NCI-H1092 treated with DMSO at 0.1 percent for 48 hours (cell line): ENCODE measurements around the gene APOO.
A peak's percentile ranks its signal among the peaks of the same experiment; 100 is the strongest.

Experiments used
- DNase-seq: peaks from one replicate; lab custom pipeline; 2025; lab: John Stamatoyannopoulos, UW

APOO gene

GRCh38 chrX:23819385-23820234 is 88.1 kb downstream of the APOO start:
- no peak for DNase-seq

- DNase-seq, result no peak
Measured at GRCh38 chrX:23817979-23818336, 89.8 kb downstream of the APOO start.

- DNase-seq, result no peak
Measured at GRCh38 chrX:23816179-23816578, 91.6 kb downstream of the APOO start.

- no peak for DNase-seq
Measured at GRCh38 chrX:23815376-23815775, 92.4 kb downstream of the APOO start.

GRCh38 chrX:23813808-23814207 is 93.9 kb downstream of the APOO start:
- no peak for DNase-seq

GRCh38 chrX:23811656-23812055 is 96.1 kb downstream of the APOO start:
- DNase-seq, result no peak

- DNase-seq, result no peak
Measured at GRCh38 chrX:23811108-23811651, 96.6 kb downstream of the APOO start.

GRCh38 chrX:23810279-23810678 is 97.5 kb downstream of the APOO start:
- DNase-seq, result no peak

GRCh38 chrX:23805389-23805788 is 102.3 kb downstream of the APOO start:
- DNase-seq, result no peak

GRCh38 chrX:23804578-23804977 is 103.2 kb downstream of the APOO start:
- DNase-seq, result no peak

- no peak for DNase-seq
Measured at GRCh38 chrX:23803931-23804381, 103.8 kb downstream of the APOO start.

GRCh38 chrX:23802431-23802830 is 105.3 kb downstream of the APOO start:
- DNase-seq, result no peak

- DNase-seq, result no peak
Measured at GRCh38 chrX:23799469-23800065, 108.2 kb downstream of the APOO start.

- no peak for DNase-seq
Measured at GRCh38 chrX:23797371-23798128, 110.2 kb downstream of the APOO start.

GRCh38 chrX:23795221-23795620 is 112.5 kb downstream of the APOO start:
- no peak for DNase-seq

GRCh38 chrX:23792861-23793553 is 114.7 kb downstream of the APOO start:
- peak; percentile 78 for DNase-seq

GRCh38 chrX:23790155-23790497 is 117.6 kb downstream of the APOO start:
- no peak for DNase-seq

- DNase-seq, result no peak
Measured at GRCh38 chrX:23789386-23790154, 118.2 kb downstream of the APOO start.

GRCh38 chrX:23788946-23789345 is 118.8 kb downstream of the APOO start:
- no peak for DNase-seq

GRCh38 chrX:23788521-23788920 is 119.2 kb downstream of the APOO start:
- no peak for DNase-seq

- no peak for DNase-seq
Measured at GRCh38 chrX:23787745-23788118, 120.0 kb downstream of the APOO start.
